ENCODE data around the gene PPM1G.

The PPM1G gene

DNA sequence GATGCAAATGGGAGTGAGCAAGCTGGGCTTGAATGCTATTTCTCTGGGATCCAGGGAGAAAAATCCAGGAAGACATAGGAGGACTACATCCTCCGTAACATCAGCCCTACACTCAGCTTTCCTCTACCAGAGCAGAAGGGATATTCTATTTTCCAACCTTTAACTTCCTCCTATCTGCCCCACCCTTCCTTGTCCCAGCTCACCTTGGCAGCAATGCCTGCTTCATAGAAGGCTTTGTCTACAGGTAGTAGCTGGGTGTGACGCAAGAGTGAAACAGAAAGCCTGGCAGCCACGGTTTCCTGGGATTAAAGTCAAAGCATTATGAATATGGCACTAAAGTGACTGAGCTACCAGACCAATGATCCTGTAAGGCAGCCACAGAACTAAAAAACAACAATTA lies 36.7 kb upstream of the PPM1G start:
- Histone ChIP-seq H3K36me3 (replicated peaks; ENCODE audit: low read depth, low read length) (peaks cover 6% of the 10 kb centered on the region), H4K20me1 (ENCODE audit: insufficient read depth, low read length) (no peaks in the 10 kb centered on the region), H3K4me1 (ENCODE audit: low read length) (no peaks in the 10 kb centered on the region), H3K9me3 (ENCODE audit: insufficient read depth, low read length) (no peaks in the 10 kb centered on the region), H3K79me2 (ENCODE audit: low read length) (no peaks in the 10 kb centered on the region), H3K4me2 (ENCODE audit: low read length) (no peak overlapping the region), H3K4me3 (ENCODE audit: low read length) (no peak overlapping the region), H3K27ac (ENCODE audit: low read length) (no peak overlapping the region), H3K27me3 (ENCODE audit: low read depth, low read length) (no peaks in the 10 kb centered on the region), H2AFZ (ENCODE audit: low read depth, low read length) (no peak overlapping the region), H3K9ac (ENCODE audit: low read length) (no peak overlapping the region)
- TF ChIP-seq, protein P1, sequence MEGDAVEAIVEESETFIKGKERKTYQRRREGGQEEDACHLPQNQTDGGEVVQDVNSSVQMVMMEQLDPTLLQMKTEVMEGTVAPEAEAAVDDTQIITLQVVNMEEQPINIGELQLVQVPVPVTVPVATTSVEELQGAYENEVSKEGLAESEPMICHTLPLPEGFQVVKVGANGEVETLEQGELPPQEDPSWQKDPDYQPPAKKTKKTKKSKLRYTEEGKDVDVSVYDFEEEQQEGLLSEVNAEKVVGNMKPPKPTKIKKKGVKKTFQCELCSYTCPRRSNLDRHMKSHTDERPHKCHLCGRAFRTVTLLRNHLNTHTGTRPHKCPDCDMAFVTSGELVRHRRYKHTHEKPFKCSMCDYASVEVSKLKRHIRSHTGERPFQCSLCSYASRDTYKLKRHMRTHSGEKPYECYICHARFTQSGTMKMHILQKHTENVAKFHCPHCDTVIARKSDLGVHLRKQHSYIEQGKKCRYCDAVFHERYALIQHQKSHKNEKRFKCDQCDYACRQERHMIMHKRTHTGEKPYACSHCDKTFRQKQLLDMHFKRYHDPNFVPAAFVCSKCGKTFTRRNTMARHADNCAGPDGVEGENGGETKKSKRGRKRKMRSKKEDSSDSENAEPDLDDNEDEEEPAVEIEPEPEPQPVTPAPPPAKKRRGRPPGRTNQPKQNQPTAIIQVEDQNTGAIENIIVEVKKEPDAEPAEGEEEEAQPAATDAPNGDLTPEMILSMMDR (IDR thresholded peaks at IDR 0.05; ENCODE audit: low read depth, low read length): no peak
- TF ChIP-seq EZH2phosphoT487 (IDR thresholded peaks at IDR 0.05; ENCODE audit: low read depth): no peak

DNA sequence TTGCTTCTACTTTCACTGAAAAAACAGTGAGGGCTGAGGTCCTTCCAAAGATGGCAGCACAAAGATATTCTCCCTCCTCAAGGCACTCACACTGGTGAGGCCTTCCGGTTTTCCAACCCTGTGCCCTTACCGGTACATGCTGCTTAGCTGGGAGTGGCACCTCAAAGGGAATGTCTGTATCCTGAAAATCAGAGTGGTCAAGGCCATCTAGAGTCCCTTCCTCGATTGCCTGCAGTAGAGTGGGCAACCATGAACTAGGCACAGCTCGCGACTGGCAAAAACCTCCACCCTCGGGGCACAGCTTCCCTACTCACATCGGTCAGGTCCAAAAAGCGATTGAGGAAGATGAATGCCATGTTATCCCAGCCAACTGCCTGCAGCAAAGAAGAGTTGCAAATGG lies 36.2 kb upstream of the PPM1G start:
- Histone ChIP-seq H3K4me1 (ENCODE audit: low read length) (no peaks in the 10 kb centered on the region), H3K27ac (ENCODE audit: low read length) (no peak overlapping the region), H3K79me2 (ENCODE audit: low read length) (no peaks in the 10 kb centered on the region), H3K27me3 (ENCODE audit: low read depth, low read length) (no peaks in the 10 kb centered on the region), H3K9me3 (ENCODE audit: insufficient read depth, low read length) (no peaks in the 10 kb centered on the region), H3K36me3 (replicated peaks; ENCODE audit: low read depth, low read length) (peaks cover 10% of the 10 kb centered on the region), H4K20me1 (ENCODE audit: insufficient read depth, low read length) (no peaks in the 10 kb centered on the region; the same call in 1 of the 2 replicates), H3K4me3 (ENCODE audit: low read length) (no peak overlapping the region), H3K9ac (ENCODE audit: low read length) (no peak overlapping the region), H3K4me2 (ENCODE audit: low read length) (no peak overlapping the region), H2AFZ (ENCODE audit: low read depth, low read length) (no peak overlapping the region)
- TF ChIP-seq, protein P1 (IDR thresholded peaks at IDR 0.05; ENCODE audit: low read depth, low read length): no peak
- TF ChIP-seq EZH2phosphoT487 (IDR thresholded peaks at IDR 0.05; ENCODE audit: low read depth): no peak

DNA sequence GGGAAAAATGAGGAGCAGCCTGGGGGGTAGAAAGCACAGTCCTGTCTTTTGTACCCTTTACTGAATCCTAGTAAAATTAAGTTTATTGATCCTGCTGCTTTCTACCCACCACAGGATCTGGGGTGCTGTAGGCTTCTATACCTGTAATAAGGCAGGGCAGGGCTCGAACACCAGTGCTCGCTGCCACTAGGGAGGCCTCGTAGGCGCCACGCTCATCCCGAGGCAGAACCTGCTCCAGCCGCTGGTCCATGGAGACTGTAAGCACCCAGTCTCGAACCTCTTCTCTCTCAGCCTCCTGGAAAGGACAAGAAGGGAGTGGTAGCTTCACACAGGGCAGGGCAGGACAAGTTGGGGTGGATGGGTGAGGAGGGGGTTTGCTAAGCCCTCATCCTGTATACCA lies 35.8 kb upstream of the PPM1G start:
- Histone ChIP-seq H3K4me3 (ENCODE audit: low read length) (no peak overlapping the region), H3K9ac (ENCODE audit: low read length) (no peak overlapping the region), H3K9me3 (ENCODE audit: insufficient read depth, low read length) (no peaks in the 10 kb centered on the region), H3K27me3 (ENCODE audit: low read depth, low read length) (no peaks in the 10 kb centered on the region), H3K4me2 (ENCODE audit: low read length) (no peak overlapping the region), H3K4me1 (ENCODE audit: low read length) (no peaks in the 10 kb centered on the region), H4K20me1 (ENCODE audit: insufficient read depth, low read length) (no peaks in the 10 kb centered on the region; the same call in 1 of the 2 replicates), H3K27ac (ENCODE audit: low read length) (no peak overlapping the region), H3K36me3 (replicated peaks; ENCODE audit: low read depth, low read length) (peaks cover 14% of the 10 kb centered on the region), H3K79me2 (ENCODE audit: low read length) (no peaks in the 10 kb centered on the region), H2AFZ (ENCODE audit: low read depth, low read length) (no peak overlapping the region)
- TF ChIP-seq EZH2phosphoT487 (IDR thresholded peaks at IDR 0.05; ENCODE audit: low read depth): no peak
- TF ChIP-seq, protein P1 (IDR thresholded peaks at IDR 0.05; ENCODE audit: low read depth, low read length): no peak

DNA sequence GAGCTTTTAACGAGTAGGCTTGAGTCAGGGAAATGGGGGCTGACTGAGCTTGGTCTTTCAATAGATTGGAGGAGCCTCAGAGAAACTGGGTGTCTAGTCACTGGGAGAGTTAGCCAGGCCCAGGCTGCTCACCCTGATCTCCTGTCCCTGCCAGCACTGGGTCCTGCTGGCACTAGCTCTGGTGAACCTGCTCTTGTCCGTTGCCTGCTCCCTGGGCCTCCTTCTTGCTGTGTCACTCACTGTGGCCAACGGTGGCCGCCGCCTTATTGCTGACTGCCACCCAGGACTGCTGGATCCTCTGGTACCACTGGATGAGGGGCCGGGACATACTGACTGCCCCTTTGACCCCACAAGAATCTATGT lies 33.5 kb upstream of the PPM1G start:
- Histone ChIP-seq H3K36me3 (replicated peaks; ENCODE audit: low read depth, low read length) (peaks cover 23% of the 10 kb centered on the region), H3K4me2 (ENCODE audit: low read length) (no peak overlapping the region)

More for the DNA sequence above, 33.5 kb upstream of the PPM1G start:
- Histone ChIP-seq H4K20me1 (ENCODE audit: insufficient read depth, low read length) (no peaks in the 10 kb centered on the region; the same call in 1 of the 2 replicates), H3K27ac (ENCODE audit: low read length) (no peak overlapping the region), H3K9ac (ENCODE audit: low read length) (no peak overlapping the region), H3K4me1 (ENCODE audit: low read length) (no peaks in the 10 kb centered on the region), H3K79me2 (ENCODE audit: low read length) (no peaks in the 10 kb centered on the region), H3K9me3 (ENCODE audit: insufficient read depth, low read length) (no peaks in the 10 kb centered on the region), H2AFZ (ENCODE audit: low read depth, low read length) (no peak overlapping the region), H3K27me3 (ENCODE audit: low read depth, low read length) (no peaks in the 10 kb centered on the region), H3K4me3 (ENCODE audit: low read length) (no peak overlapping the region)
- no peak for TF ChIP-seq EZH2phosphoT487 (IDR thresholded peaks at IDR 0.05; ENCODE audit: low read depth)
- TF ChIP-seq, protein P1 (IDR thresholded peaks at IDR 0.05; ENCODE audit: low read depth, low read length): no peak

Data from OCI-LY3 (cell line).